GM23248 (cell line): ENCODE results near the gene TMEM178B. TPM values are rescaled to one million over a fixed set of nuclear protein-coding genes. Genes with fewer than 3 reads are reported as not detected.
"Not testable (repeated sequence)": the region's sequence is repeated elsewhere in the genome, so short reads cannot be mapped to it uniquely, and the experiment has no call there.

ENCODE experiments used
- DNase-seq: peaks from one replicate; pipeline ENCODE4 v3.0.0-alpha.2; 2015
- H2AFZ ChIP-seq: fragments of 200-600 bp; sonication (generic); 2 replicates; pipeline ENCODE4 v1.6.1; 2016; ENCODE audit warnings: antibody characterized with exemption
- H3F3A ChIP-seq: fragments of 200-600 bp; sonication (generic); 2 replicates; pipeline ENCODE4 v1.6.1; 2016; ENCODE audit warnings: mild to moderate bottlenecking, antibody characterized with exemption, mixed run types; ENCODE audit not compliant: insufficient read depth
- H3K27ac ChIP-seq: fragments of 200-600 bp; sonication (generic); 2 replicates; pipeline ENCODE4 v1.5.1; 2016; ENCODE audit warnings: mild to moderate bottlenecking
- H3K27me3 ChIP-seq: fragments of 200-600 bp; sonication (generic); replicated peaks from 2 replicates; pipeline ENCODE4 v1.6.1; 2016; ENCODE audit warnings: mild to moderate bottlenecking; ENCODE audit not compliant: insufficient read depth
- H3K36me3 ChIP-seq: fragments of 200-600 bp; sonication (generic); 2 replicates; pipeline ENCODE4 v1.6.1; 2016; ENCODE audit warnings: low read depth, mild to moderate bottlenecking
- H3K4me1 ChIP-seq: fragments of 200-600 bp; sonication (generic); 2 replicates; pipeline ENCODE4 v1.6.1; 2016; ENCODE audit warnings: mild to moderate bottlenecking; ENCODE audit not compliant: insufficient read depth
- H3K4me2 ChIP-seq: fragments of 200-600 bp; sonication (generic); one replicate; pipeline ENCODE4 v1.6.1; 2016; ENCODE audit warnings: mild to moderate bottlenecking; ENCODE audit not compliant: unreplicated experiment
- H3K4me3 ChIP-seq: fragments of 200-600 bp; sonication (generic); 2 replicates; pipeline ENCODE4 v1.5.1; 2016; ENCODE audit warnings: mild to moderate bottlenecking
- H3K79me2 ChIP-seq: fragments of 200-600 bp; sonication (generic); 2 replicates; pipeline ENCODE4 v1.6.1; 2016; ENCODE audit warnings: mild to moderate bottlenecking; ENCODE audit not compliant: insufficient read depth
- H3K9ac ChIP-seq: fragments of 200-600 bp; sonication (generic); 2 replicates; pipeline ENCODE4 v1.6.1; 2016; ENCODE audit warnings: mild to moderate bottlenecking
- H3K9me2 ChIP-seq: fragments of 200-600 bp; sonication (generic); 2 replicates; pipeline ENCODE4 v1.6.1; 2016; ENCODE audit warnings: mixed run types, mild to moderate bottlenecking, moderate library complexity; ENCODE audit not compliant: insufficient read depth
- H3K9me3 ChIP-seq: fragments of 200-600 bp; sonication (generic); one replicate; pipeline ENCODE4 v1.6.1; 2017; ENCODE audit warnings: low read depth
- H4K20me1 ChIP-seq: fragments of 200-600 bp; sonication (generic); 2 replicates; pipeline ENCODE4 v1.6.0; 2016; ENCODE audit not compliant: insufficient read depth
- EZH2 ChIP-seq: fragments of 200-600 bp; sonication (generic); IDR thresholded peaks from 2 replicates; pipeline ENCODE4 v1.6.1; 2018; ENCODE audit warnings: antibody characterized with exemption, mild to moderate bottlenecking; ENCODE audit not compliant: insufficient read depth, poor library complexity, severe bottlenecking
- EZH2phosphoT487 ChIP-seq: fragments of 200-600 bp; sonication (generic); IDR thresholded peaks from 2 replicates; pipeline ENCODE4 v1.6.1; 2018; ENCODE audit warnings: antibody characterized with exemption, moderate library complexity, mild to moderate bottlenecking, low read depth; ENCODE audit not compliant: insufficient read depth
- WGBS, 2 experiments: methylation state at CpG; one replicate each; pipeline ENCODE4 v1.1.6; 2015 to 2017; ENCODE audit warnings: low lambda C conversion rate in 2 of 2, low coverage in 1 of 2; ENCODE audit errors: missing lambda C conversion rate in 2 of 2; 5-methylcytosine and 5-hydroxymethylcytosine counted together
- in situ Hi-C: fragments of 300-500 bp; cut with MboI; formaldehyde crosslinking; loops from 2 replicates; pipeline ENCODE4 v1.15.0; 2020
- polyA plus RNA-seq: library from polyadenylated mRNA; unstranded; fragments of >200 nt; fragmentation: Nextera tagmentation; extraction: Ambion mirVana; gene quantifications from 2 replicates; pipeline ENCODE4 v1.2.1, GENCODE V29; 2016
- total RNA-seq: library from RNA; depleted of rRNA; stranded (reverse); fragments of >200 nt; shearing (Covaris generic); gene quantifications from 2 replicates; pipeline ENCODE4 v1.2.3, GENCODE V29; 2014

The TMEM178B gene
- total and polyA plus RNA-seq, 2 experiments from 2014 or later: 0.05 to 0.22 TPM

GRCh38 chr7:141190495-141190894 is 116.6 kb downstream of the TMEM178B start:
- Histone ChIP-seq H3F3A (no peaks in the 10 kb centered on the region), H3K9me2 (no peaks in the 10 kb centered on the region), H3K79me2 (no peaks in the 10 kb centered on the region), H3K9me3 (no peaks in the 10 kb centered on the region), H3K4me2 (no peak overlapping the region), H4K20me1 (no peaks in the 10 kb centered on the region), H2AFZ (no peak overlapping the region), H3K27me3 (no peaks in the 10 kb centered on the region), H3K4me3 (no peak overlapping the region), H3K4me1 (no peaks in the 10 kb centered on the region), H3K27ac (no peak overlapping the region), H3K9ac (no peak overlapping the region), H3K36me3 (no peaks in the 10 kb centered on the region)
- in situ Hi-C loops: no loop called here
- WGBS, 2 experiments: 5 to 7% methylated on average over 5 of the region's 5 CpGs
- TF ChIP-seq EZH2phosphoT487 (no peak), EZH2 (no peak)
- DNase-seq: no peak

GRCh38 chr7:141191277-141191676 is 117.4 kb downstream of the TMEM178B start:
- H3K27me3 ChIP-seq: no peaks in the 10 kb centered on the region
- H3K4me2 ChIP-seq: no peak overlapping the region
- in situ Hi-C loops: no loop called here
- H3K9me2 ChIP-seq: no peaks in the 10 kb centered on the region
- TF ChIP-seq EZH2: no peak
- no peak for TF ChIP-seq EZH2phosphoT487
- no peak overlapping the region for H3K27ac ChIP-seq
- no peaks in the 10 kb centered on the region for H3K79me2 ChIP-seq
- no peaks in the 10 kb centered on the region for H3K36me3 ChIP-seq
- H2AFZ ChIP-seq: no peak overlapping the region
- no peaks in the 10 kb centered on the region for H3K4me1 ChIP-seq
- no peak overlapping the region for H3K4me3 ChIP-seq
- H3K9ac ChIP-seq: no peak overlapping the region
- 41 to 43% methylated on average over 3 of the region's 3 CpGs for WGBS, 2 experiments
- H3K9me3 ChIP-seq: no peaks in the 10 kb centered on the region
- DNase-seq: no peak
- no peaks in the 10 kb centered on the region for H4K20me1 ChIP-seq
- no peaks in the 10 kb centered on the region for H3F3A ChIP-seq

- no peak overlapping the region for H3K4me2 ChIP-seq
- H2AFZ ChIP-seq: no peak overlapping the region
- no peaks in the 10 kb centered on the region for H3K27me3 ChIP-seq
- H3K9me2 ChIP-seq: no peaks in the 10 kb centered on the region
- H3K4me3 ChIP-seq: no peak overlapping the region
- 15 to 20% methylated on average over 4 of the region's 4 CpGs for WGBS, 2 experiments
- H4K20me1 ChIP-seq: no peaks in the 10 kb centered on the region
- no peak overlapping the region for H3K27ac ChIP-seq
- no peak for DNase-seq
- H3F3A ChIP-seq: no peaks in the 10 kb centered on the region
- in situ Hi-C loops: no loop called here
- H3K36me3 ChIP-seq: no peaks in the 10 kb centered on the region
- no peaks in the 10 kb centered on the region for H3K9me3 ChIP-seq
- no peaks in the 10 kb centered on the region for H3K4me1 ChIP-seq
- no peak overlapping the region for H3K9ac ChIP-seq
- no peak for TF ChIP-seq EZH2
- TF ChIP-seq EZH2phosphoT487: no peak
- no peaks in the 10 kb centered on the region for H3K79me2 ChIP-seq
These were observed 119.2 kb downstream of the TMEM178B start for GRCh38 chr7:141193066-141193465.

GRCh38 chr7:141195722-141196121 is 121.9 kb downstream of the TMEM178B start:
- in situ Hi-C loops: not testable (repeated sequence)

GRCh38 chr7:141198194-141198958 is 124.5 kb downstream of the TMEM178B start:
- Histone ChIP-seq H2AFZ (no peak overlapping the region), H3K4me3 (no peak overlapping the region), H3K27me3 (no peaks in the 10 kb centered on the region), H4K20me1 (no peaks in the 10 kb centered on the region), H3K9me2 (no peaks in the 10 kb centered on the region), H3K27ac (no peak overlapping the region), H3K4me2 (no peak overlapping the region), H3K79me2 (no peaks in the 10 kb centered on the region), H3K36me3 (no peaks in the 10 kb centered on the region), H3K4me1 (no peaks in the 10 kb centered on the region), H3F3A (no peaks in the 10 kb centered on the region), H3K9me3 (no peaks in the 10 kb centered on the region), H3K9ac (no peak overlapping the region)
- WGBS, 2 experiments: 3 to 5% methylated on average over 12 of the region's 12 CpGs
- no peak for DNase-seq
- in situ Hi-C loops: no loop called here
- no peak for TF ChIP-seq EZH2
- no peak for TF ChIP-seq EZH2phosphoT487

More at GRCh38 chr7:141195722-141196121, 121.9 kb downstream of the TMEM178B start:
- H3K9ac ChIP-seq, H3K4me3 ChIP-seq, H3K4me1 ChIP-seq, H2AFZ ChIP-seq, H3K27me3 ChIP-seq, H4K20me1 ChIP-seq, H3K9me2 ChIP-seq, H3K79me2 ChIP-seq, H3K9me3 ChIP-seq, DNase-seq, H3K4me2 ChIP-seq, H3K36me3 ChIP-seq, H3F3A ChIP-seq, H3K27ac ChIP-seq: not testable (repeated sequence)
- WGBS, 2 experiments: 11 to 19% methylated on average over 4 of the region's 4 CpGs
